HG03432 (cell line): ENCODE data around the gene OR2V2.

Experiments used
- ATAC-seq: cut with Tn5 transposase; IDR thresholded peaks from one replicate; pipeline ENCODE4 v1.9.1; 2021; ENCODE audit warnings: mild to moderate bottlenecking, moderate library complexity; ENCODE audit not compliant: unreplicated experiment

Gene OR2V2

GRCh38 chr5:181205761-181206649 lies 58.6 kb downstream of the OR2V2 start:
- ATAC-seq, result no peak

- peak; percentile 37 for ATAC-seq
Measured at GRCh38 chr5:181207214-181207959, 60.0 kb downstream of the OR2V2 start.

- ATAC-seq, result no peak
Measured at GRCh38 chr5:181207960-181208253, 60.5 kb downstream of the OR2V2 start.
